ENCODE measurements around the gene ARFGEF3. TPM values are rescaled to one million over a fixed set of nuclear protein-coding genes. Genes with fewer than 3 reads are reported as not detected.
A peak's percentile ranks its signal among the peaks of the same experiment; 100 is the strongest.
"Not testable (repeated sequence)": the region's sequence is repeated elsewhere in the genome, so short reads cannot be mapped to it uniquely, and the experiment has no call there.

Gene ARFGEF3
- total RNA-seq, 1 donor from 2014 or later, result 1.2 TPM

- no peak for ATAC-seq
These were observed 13.9 kb downstream of the ARFGEF3 start for GRCh38 chr6:138175596-138175995.

- no peak for ATAC-seq
These were observed 15.0 kb downstream of the ARFGEF3 start for GRCh38 chr6:138176652-138177232.

GRCh38 chr6:138182939-138183789 is 21.4 kb downstream of the ARFGEF3 start:
- no peak for ATAC-seq

GRCh38 chr6:138183790-138184134 is 22.0 kb downstream of the ARFGEF3 start:
- no peak for ATAC-seq

- no peak for ATAC-seq
These were observed 22.5 kb downstream of the ARFGEF3 start for GRCh38 chr6:138184230-138184629.

- no peak for ATAC-seq
These were observed 25.4 kb downstream of the ARFGEF3 start for GRCh38 chr6:138187156-138187555.

GRCh38 chr6:138188278-138188941 is 26.7 kb downstream of the ARFGEF3 start:
- peak; percentile 39 for ATAC-seq

GRCh38 chr6:138194287-138194686 is 32.5 kb downstream of the ARFGEF3 start:
- ATAC-seq, result no peak

- ATAC-seq, result no peak
These were observed 34.5 kb downstream of the ARFGEF3 start for GRCh38 chr6:138196122-138196738.

- ATAC-seq, result no peak
These were observed 35.8 kb downstream of the ARFGEF3 start for GRCh38 chr6:138197570-138197969.

- ATAC-seq, result no peak
These were observed 36.8 kb downstream of the ARFGEF3 start for GRCh38 chr6:138198430-138199091.

GRCh38 chr6:138201836-138202235 is 40.1 kb downstream of the ARFGEF3 start:
- no peak for ATAC-seq

- ATAC-seq, result no peak
These were observed 41.6 kb downstream of the ARFGEF3 start for GRCh38 chr6:138203315-138203714.

- ATAC-seq, result no peak
These were observed 42.6 kb downstream of the ARFGEF3 start for GRCh38 chr6:138204303-138204702.

- ATAC-seq, result no peak
These were observed 43.1 kb downstream of the ARFGEF3 start for GRCh38 chr6:138204792-138205384.

- ATAC-seq, result no peak
These were observed 43.8 kb downstream of the ARFGEF3 start for GRCh38 chr6:138205437-138206094.

- no peak for ATAC-seq
These were observed 45.1 kb downstream of the ARFGEF3 start for GRCh38 chr6:138206862-138207261.

- ATAC-seq, result no peak
These were observed 49.4 kb downstream of the ARFGEF3 start for GRCh38 chr6:138211048-138211581.

GRCh38 chr6:138211601-138212000 is 49.9 kb downstream of the ARFGEF3 start:
- ATAC-seq, result no peak

- ATAC-seq, result not testable (repeated sequence)
These were observed 50.8 kb downstream of the ARFGEF3 start for GRCh38 chr6:138212530-138212929.

- no peak for ATAC-seq
These were observed 53.5 kb downstream of the ARFGEF3 start for GRCh38 chr6:138215093-138215782.

All from esophagus mucosa (tissue), 1 donor.